ENCODE measurements around the gene THBS2.

THBS2 gene

DNA sequence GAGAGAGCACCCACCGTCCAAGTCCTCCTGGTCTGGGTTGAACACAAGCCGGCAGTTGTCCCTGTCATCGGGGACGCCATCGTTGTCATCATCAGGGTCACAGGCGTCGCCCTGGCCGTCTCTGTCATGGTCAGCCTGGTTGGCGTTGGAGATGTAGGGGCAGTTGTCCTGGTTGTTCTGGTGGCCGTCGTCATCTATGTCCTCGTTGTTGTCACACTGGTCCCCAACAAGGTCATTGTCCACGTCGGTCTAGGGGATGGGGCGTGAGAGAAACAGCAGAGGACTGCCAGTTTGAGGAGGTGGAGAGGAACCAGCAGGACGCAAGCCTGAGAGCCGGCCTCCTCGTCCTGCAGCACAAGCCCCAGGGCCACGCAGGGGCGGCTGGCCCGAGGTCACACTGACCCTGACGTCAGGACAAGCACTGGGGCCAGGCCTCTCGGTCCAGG, 28.5 kb downstream of the THBS2 start:
- Histone ChIP-seq H3K27me3 (no peaks in the 10 kb centered on the region), H3K4me1 (no peaks in the 10 kb centered on the region), H3K36me3 (no peaks in the 10 kb centered on the region), H3K9me3 (replicated peaks in 1 of 11) (peaks cover 16 to 34% (median 26%) of the 10 kb centered on the region in 11 experiments), H3K4me2 (no peak overlapping the region), H4K20me1 (no peaks in the 10 kb centered on the region), H3K4me3 (no peak overlapping the region), H3K27ac (no peak overlapping the region), H3K9ac (no peak overlapping the region)
- no peak for TF ChIP-seq Cebpa-rat (IDR thresholded peaks at IDR 0.05)

DNA sequence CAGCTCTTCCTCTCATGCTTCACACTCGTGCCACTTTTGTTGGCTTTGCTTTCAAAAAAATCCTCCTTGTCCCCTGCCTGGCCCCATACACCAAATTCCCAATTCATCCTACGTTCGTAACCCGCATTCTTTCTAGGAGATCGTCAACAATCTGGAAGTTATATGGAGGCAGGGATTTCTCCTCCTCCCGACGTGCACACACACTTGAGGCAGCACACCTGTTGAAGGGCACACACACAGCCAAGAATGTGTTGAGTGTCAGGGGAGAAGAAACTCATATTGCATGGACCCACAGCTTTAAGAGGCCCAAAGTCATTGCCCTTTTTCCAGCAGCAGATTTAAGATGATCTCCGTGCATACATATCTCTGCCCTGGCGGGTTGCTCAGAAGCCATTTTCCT, 28.9 kb downstream of the THBS2 start:
- H3K4me1 ChIP-seq = no peaks in the 10 kb centered on the region
- H3K27ac ChIP-seq = no peak overlapping the region
- H4K20me1 ChIP-seq = no peaks in the 10 kb centered on the region
- H3K9ac ChIP-seq = no peak overlapping the region
- TF ChIP-seq Cebpa-rat (IDR thresholded peaks at IDR 0.05) = no peak
- H3K36me3 ChIP-seq = no peaks in the 10 kb centered on the region
- H3K4me2 ChIP-seq = no peak overlapping the region
- no peaks in the 10 kb centered on the region for H3K27me3 ChIP-seq
- H3K4me3 ChIP-seq = no peak overlapping the region
- H3K9me3 ChIP-seq (replicated peaks in 1 of 11) = peaks cover 16 to 39% (median 28%) of the 10 kb centered on the region in 11 experiments

DNA sequence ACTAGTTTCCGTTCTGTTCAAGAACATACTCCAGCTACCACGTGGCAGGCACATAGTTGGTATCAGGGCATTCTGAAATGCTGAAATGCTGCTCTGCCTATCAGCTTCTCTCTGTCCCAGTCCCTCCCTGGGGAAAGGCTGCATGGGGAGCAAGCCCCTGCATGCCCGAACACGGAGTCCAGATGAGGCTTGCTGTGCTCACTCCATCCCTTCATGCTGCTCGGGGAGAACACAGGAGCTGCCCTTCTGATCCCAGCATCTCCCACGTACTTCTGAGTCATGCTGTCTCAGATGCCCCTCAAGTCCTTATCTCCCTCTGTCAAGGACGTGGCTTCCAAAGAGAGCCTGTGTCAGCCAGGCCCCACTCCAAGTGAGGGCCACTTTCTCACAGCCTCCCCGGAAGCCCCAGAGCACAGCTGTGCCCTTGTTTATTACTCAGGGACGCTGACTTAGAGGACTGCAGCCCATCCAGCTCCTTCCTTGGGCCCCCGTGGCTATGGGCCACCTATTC, 29.4 kb downstream of the THBS2 start:
- Histone ChIP-seq H3K4me1 (no peaks in the 10 kb centered on the region), H4K20me1 (no peaks in the 10 kb centered on the region), H3K9me3 (replicated peaks in 1 of 11) (peaks cover 16 to 43% (median 28%) of the 10 kb centered on the region in 11 experiments), H3K27ac (no peak overlapping the region), H3K4me3 (no peak overlapping the region), H3K36me3 (no peaks in the 10 kb centered on the region), H3K9ac (no peak overlapping the region), H3K27me3 (no peaks in the 10 kb centered on the region), H3K4me2 (no peak overlapping the region)
- no peak for TF ChIP-seq Cebpa-rat (IDR thresholded peaks at IDR 0.05)

DNA sequence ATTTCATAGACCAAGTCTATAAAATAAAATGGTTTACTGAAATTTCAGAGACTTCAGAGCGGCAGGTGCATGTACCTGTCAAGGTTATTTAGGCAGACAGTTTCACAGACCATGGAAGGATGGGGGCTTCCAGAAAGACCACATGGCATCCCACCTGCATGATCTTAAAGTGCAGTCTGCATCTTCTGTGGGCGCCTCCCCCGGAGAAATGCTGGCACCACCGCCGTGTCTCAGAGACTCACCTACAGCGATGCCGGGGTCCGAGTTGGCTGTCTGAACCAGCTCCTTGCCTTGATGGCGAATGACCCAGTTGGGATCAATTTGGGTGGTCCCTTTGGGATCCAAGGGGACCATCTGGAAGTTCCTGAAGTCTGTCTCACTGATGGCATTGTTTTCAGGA, 30.6 kb downstream of the THBS2 start:
- no peaks in the 10 kb centered on the region for H3K36me3 ChIP-seq
- TF ChIP-seq Cebpa-rat (IDR thresholded peaks at IDR 0.05) = no peak
- no peak overlapping the region for H3K27ac ChIP-seq
- no peaks in the 10 kb centered on the region for H3K27me3 ChIP-seq
- H3K4me2 ChIP-seq = no peak overlapping the region
- no peak overlapping the region for H3K4me3 ChIP-seq
- H3K9ac ChIP-seq = no peak overlapping the region
- no peaks in the 10 kb centered on the region for H4K20me1 ChIP-seq
- H3K9me3 ChIP-seq (replicated peaks in 1 of 11) = peaks cover 16 to 43% (median 28%) of the 10 kb centered on the region in 11 experiments
- H3K4me1 ChIP-seq = no peaks in the 10 kb centered on the region

DNA sequence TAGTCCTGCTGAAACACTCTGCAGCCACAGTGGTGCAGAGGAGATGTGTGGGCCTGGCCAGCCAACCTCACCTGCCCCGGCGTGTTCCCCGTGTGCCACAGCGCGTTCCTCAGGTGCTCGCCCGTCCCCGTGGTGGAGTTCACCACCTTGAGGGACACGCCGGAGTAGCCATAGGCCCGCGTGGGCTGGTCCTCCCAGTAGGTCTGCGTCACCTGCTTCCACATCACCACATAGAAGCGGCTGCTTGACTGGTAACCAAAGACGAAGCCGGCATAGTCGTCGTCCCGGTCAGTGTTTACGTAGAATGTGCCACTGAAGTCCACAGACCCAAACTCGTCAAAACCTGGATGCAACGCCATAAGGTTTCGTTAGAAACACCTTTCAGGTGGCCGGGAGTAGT, 31.5 kb downstream of the THBS2 start:
- no peak overlapping the region for H3K4me3 ChIP-seq
- no peaks in the 10 kb centered on the region for H3K36me3 ChIP-seq
- no peak for TF ChIP-seq Cebpa-rat (IDR thresholded peaks at IDR 0.05)
- H3K9me3 ChIP-seq (replicated peaks in 1 of 11) = peaks cover 16 to 43% (median 28%) of the 10 kb centered on the region in 11 experiments
- no peaks in the 10 kb centered on the region for H4K20me1 ChIP-seq
- H3K4me2 ChIP-seq = no peak overlapping the region
- no peaks in the 10 kb centered on the region for H3K27me3 ChIP-seq
- no peak overlapping the region for H3K9ac ChIP-seq
- no peak overlapping the region for H3K27ac ChIP-seq
- no peaks in the 10 kb centered on the region for H3K4me1 ChIP-seq

DNA sequence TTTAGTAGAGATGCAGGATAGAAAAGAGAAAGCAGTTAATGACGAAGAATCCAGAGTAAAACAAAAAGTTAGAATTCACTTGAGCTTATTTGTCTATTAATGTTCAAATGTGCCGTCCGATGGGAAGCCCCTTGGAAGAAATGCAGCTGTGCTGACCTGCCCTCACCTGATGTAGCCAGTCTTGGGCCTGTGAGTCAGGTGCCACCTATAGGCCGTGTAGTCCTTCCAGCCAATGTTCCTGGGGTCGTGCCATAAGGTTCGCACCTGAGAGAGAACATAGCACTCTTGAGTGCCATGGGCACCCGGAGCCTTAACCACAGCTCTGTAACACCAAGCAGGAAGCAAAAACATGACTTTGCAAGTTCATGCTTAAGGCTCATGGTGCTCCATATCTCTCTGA, 32.4 kb downstream of the THBS2 start:
- H3K9me3 ChIP-seq (replicated peaks in 1 of 11) = peaks cover 16 to 43% (median 28%) of the 10 kb centered on the region in 11 experiments
- H3K27ac ChIP-seq = no peak overlapping the region
- no peak overlapping the region for H3K4me2 ChIP-seq
- H3K9ac ChIP-seq = no peak overlapping the region
- H3K4me3 ChIP-seq = no peak overlapping the region
- TF ChIP-seq Cebpa-rat (IDR thresholded peaks at IDR 0.05) = no peak
- H3K4me1 ChIP-seq = no peaks in the 10 kb centered on the region; a peak in 1 of 20 replicates
- no peaks in the 10 kb centered on the region for H3K27me3 ChIP-seq
- H4K20me1 ChIP-seq = no peaks in the 10 kb centered on the region
- H3K36me3 ChIP-seq = no peaks in the 10 kb centered on the region

DNA sequence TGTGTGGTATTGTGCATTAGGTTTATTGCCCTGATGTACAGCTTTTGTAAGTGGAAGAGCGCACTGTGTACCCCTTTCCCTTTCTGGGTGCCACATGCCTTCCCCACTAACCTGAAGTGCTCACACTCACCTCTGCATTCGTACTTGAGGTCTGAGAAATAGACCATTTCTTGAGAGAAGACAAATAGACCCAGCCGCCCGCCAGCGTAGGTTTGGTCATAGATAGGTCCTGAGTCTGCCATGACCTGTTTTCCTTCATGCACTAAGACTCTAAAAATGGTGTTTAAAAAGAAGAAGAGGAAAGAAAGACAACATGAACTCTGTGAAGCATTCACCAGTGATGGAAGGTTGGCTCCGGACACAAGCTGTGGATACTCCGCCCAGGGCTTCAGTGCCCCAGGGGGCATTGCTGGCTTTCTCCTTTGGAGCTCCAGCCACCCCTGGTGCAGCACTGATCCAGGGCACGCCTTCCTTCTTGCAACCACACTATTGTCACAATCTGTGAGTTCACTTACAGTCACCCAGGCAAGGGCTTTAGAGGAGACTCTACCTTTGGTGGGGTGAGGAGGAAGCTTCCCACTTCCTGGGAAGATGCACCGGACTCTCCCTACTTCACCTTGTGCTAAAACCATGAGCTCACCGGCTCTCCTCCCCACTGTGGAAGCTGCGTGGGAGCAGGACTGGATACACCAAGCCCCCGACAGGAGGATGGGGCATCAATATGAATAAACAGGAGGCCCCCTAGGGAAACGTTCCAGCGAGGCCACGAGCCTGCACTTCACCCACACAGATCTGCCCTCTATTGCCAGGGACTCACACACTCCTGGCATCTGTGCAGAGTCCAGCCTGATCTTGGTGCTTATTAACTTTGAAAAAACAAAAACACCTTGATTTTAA, 33.3 kb downstream of the THBS2 start:
- Histone ChIP-seq H3K27ac (no peak overlapping the region), H3K36me3 (no peaks in the 10 kb centered on the region), H3K4me3 (no peak overlapping the region), H3K27me3 (no peaks in the 10 kb centered on the region), H3K9me3 (replicated peaks in 1 of 11) (peaks cover 16 to 42% (median 28%) of the 10 kb centered on the region in 11 experiments), H3K4me1 (peaks cover 0 to 3% (median 1%) of the 10 kb centered on the region in 10 experiments; a peak in 10 of 20 replicates), H3K4me2 (no peak overlapping the region), H4K20me1 (no peaks in the 10 kb centered on the region), H3K9ac (no peak overlapping the region)
- no peak for TF ChIP-seq Cebpa-rat (IDR thresholded peaks at IDR 0.05)

DNA sequence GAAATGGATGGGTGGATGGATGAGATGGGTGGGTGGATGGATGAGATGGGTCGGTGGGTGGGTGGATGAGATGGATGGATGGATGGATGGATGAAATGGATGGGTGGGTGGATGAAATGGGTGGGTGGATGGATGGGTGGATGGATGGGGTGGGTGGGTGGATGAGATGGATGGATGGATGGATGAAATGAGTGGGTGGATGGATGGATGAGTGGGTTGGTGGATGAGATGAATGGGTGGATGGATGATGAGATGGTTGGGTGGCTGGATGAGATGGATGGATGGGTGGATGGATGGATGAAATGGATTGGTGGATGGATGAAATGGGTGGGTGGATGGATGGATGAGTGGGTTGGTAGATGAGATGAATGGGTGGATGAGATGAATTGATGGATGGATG, 35.7 kb downstream of the THBS2 start:
- Histone ChIP-seq H4K20me1 (no peaks in the 10 kb centered on the region), H3K27ac (no peak overlapping the region), H3K27me3 (no peaks in the 10 kb centered on the region), H3K4me3 (no peak overlapping the region), H3K9ac (no peak overlapping the region), H3K4me1 (peaks cover 0 to 27% (median 24%) of the 10 kb centered on the region in 10 experiments; a peak in 17 of 20 replicates), H3K9me3 (replicated peaks in 1 of 11) (peaks cover 17 to 43% (median 28%) of the 10 kb centered on the region in 11 experiments), H3K36me3 (no peaks in the 10 kb centered on the region), H3K4me2 (no peak overlapping the region)
- TF ChIP-seq Cebpa-rat (IDR thresholded peaks at IDR 0.05) = no peak

DNA sequence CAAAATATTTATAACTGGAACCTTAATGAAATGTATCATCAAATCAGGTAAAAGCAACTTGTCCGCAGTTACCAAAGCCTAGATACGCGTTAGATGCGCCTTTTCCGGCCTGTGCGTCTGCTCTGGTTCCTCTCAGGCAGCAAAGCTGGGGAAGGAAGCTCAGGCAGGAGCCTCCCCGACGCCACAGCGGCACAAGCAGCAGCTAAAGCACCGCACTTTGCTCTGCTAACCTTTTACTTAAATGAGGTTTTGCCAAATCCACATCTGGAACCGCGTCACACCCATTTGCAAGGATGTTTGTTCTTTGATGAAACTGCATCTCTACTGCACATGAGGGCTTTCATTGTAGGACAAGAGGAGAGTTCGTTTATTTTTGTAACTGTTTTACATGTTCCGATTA, 36.8 kb downstream of the THBS2 start:
- H4K20me1 ChIP-seq = no peaks in the 10 kb centered on the region
- H3K4me1 ChIP-seq = peaks cover 0 to 27% (median 24%) of the 10 kb centered on the region in 10 experiments; a peak in 17 of 20 replicates
- H3K36me3 ChIP-seq = no peaks in the 10 kb centered on the region
- H3K27me3 ChIP-seq = no peaks in the 10 kb centered on the region
- H3K4me2 ChIP-seq = no peak overlapping the region
- no peak for TF ChIP-seq Cebpa-rat (IDR thresholded peaks at IDR 0.05)
- H3K4me3 ChIP-seq = no peak overlapping the region
- H3K27ac ChIP-seq = no peak overlapping the region
- H3K9ac ChIP-seq = no peak overlapping the region
- peaks cover 10 to 39% (median 26%) of the 10 kb centered on the region in 11 experiments for H3K9me3 ChIP-seq (replicated peaks in 1 of 11)
